Ishikawa (cell line): Measurements from ENCODE around the gene ZNF787.

Experiments
- CEBPB ChIP-seq: IDR thresholded peaks from 2 replicates; pipeline ENCODE4 v1.6.1; 2012
- CREB1 ChIP-seq: IDR thresholded peaks from 2 replicates; pipeline ENCODE4 v1.6.1; 2012; ENCODE audit warnings: low read depth
- EGR1 ChIP-seq: IDR thresholded peaks from 2 replicates; pipeline ENCODE4 v1.6.1; 2012
- EP300 ChIP-seq: IDR thresholded peaks from 2 replicates; pipeline ENCODE4 v1.6.1; 2012; ENCODE audit warnings: borderline replicate concordance
- FOXM1 ChIP-seq: IDR thresholded peaks from 2 replicates; pipeline ENCODE4 v1.6.1; 2012; ENCODE audit warnings: low read depth, borderline replicate concordance
- MAX ChIP-seq: IDR thresholded peaks from 2 replicates; pipeline ENCODE4 v1.6.1; 2012
- NFIC ChIP-seq: IDR thresholded peaks from 2 replicates; pipeline ENCODE4 v1.6.1; 2012
- RAD21 ChIP-seq: IDR thresholded peaks from 2 replicates; pipeline ENCODE4 v1.6.1; 2012; ENCODE audit warnings: low read depth
- TAF1 ChIP-seq: IDR thresholded peaks from 2 replicates; pipeline ENCODE4 v1.6.1; 2012; ENCODE audit warnings: low read depth, mild to moderate bottlenecking
- TCF12 ChIP-seq: IDR thresholded peaks from 2 replicates; pipeline ENCODE4 v1.6.1; 2012; ENCODE audit warnings: low read depth
- YY1 ChIP-seq: IDR thresholded peaks from 2 replicates; pipeline ENCODE4 v1.6.1; 2012; ENCODE audit warnings: low read depth
- ZBTB7A ChIP-seq: IDR thresholded peaks from 2 replicates; pipeline ENCODE4 v1.6.1; 2012; ENCODE audit warnings: low read depth
- TF ChIP-seq, protein P1 (sequence below): IDR thresholded peaks from 2 replicates; pipeline ENCODE4 v1.6.1; 2012; ENCODE audit warnings: low read depth, mild to moderate bottlenecking
- TF ChIP-seq, protein P2 (sequence below): IDR thresholded peaks from 2 replicates; pipeline ENCODE4 v1.6.1; 2012

The ZNF787 gene

DNA sequence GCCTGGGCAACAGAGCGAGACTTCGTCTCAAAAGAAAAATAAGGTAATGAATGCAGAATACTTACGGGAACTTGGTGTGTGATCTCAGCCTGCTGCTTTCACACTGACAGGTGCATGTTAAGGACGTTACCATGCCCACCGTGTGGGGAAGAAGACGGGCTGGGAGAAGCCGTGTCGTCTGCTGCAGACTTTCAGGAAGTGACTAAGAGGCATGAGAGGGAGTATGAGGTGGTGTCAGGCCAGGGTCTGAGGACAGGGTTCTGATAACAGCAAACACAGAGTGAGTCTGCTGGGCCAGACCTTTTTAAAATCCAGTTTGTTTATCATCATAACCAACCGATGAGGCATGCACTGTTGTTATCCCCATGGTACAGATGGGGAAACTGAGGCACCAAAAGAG is 41.2 kb upstream of the ZNF787 start:
- TF ChIP-seq NFIC (no peak), CREB1 (no peak), TCF12 (no peak), FOXM1 (no peak)
- TF ChIP-seq, protein P1, sequence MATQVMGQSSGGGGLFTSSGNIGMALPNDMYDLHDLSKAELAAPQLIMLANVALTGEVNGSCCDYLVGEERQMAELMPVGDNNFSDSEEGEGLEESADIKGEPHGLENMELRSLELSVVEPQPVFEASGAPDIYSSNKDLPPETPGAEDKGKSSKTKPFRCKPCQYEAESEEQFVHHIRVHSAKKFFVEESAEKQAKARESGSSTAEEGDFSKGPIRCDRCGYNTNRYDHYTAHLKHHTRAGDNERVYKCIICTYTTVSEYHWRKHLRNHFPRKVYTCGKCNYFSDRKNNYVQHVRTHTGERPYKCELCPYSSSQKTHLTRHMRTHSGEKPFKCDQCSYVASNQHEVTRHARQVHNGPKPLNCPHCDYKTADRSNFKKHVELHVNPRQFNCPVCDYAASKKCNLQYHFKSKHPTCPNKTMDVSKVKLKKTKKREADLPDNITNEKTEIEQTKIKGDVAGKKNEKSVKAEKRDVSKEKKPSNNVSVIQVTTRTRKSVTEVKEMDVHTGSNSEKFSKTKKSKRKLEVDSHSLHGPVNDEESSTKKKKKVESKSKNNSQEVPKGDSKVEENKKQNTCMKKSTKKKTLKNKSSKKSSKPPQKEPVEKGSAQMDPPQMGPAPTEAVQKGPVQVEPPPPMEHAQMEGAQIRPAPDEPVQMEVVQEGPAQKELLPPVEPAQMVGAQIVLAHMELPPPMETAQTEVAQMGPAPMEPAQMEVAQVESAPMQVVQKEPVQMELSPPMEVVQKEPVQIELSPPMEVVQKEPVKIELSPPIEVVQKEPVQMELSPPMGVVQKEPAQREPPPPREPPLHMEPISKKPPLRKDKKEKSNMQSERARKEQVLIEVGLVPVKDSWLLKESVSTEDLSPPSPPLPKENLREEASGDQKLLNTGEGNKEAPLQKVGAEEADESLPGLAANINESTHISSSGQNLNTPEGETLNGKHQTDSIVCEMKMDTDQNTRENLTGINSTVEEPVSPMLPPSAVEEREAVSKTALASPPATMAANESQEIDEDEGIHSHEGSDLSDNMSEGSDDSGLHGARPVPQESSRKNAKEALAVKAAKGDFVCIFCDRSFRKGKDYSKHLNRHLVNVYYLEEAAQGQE, result no peak
- TF ChIP-seq, protein P2, sequence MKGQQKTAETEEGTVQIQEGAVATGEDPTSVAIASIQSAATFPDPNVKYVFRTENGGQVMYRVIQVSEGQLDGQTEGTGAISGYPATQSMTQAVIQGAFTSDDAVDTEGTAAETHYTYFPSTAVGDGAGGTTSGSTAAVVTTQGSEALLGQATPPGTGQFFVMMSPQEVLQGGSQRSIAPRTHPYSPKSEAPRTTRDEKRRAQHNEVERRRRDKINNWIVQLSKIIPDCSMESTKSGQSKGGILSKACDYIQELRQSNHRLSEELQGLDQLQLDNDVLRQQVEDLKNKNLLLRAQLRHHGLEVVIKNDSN, result no peak

DNA sequence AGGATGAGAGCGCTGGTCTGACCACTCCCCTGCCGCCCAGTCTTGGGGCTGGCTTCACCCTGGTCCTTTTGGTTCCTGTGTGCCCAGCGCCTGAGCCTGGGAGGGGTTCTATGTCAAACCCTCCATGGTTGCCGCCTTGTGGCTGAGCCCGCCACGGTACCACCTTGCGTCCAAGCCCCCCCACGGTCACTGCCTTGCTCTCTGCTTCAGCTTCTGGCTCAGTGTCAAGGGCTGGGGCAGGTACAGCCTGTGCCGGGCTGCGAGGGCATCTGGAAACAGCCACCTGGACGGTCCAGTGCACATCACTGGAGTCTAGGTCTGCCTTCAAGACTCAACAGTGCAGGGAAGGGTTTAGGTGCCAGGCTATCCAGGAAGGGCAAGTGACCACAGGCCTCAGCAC is 40.4 kb upstream of the ZNF787 start:
- TF ChIP-seq, protein P1, result peak; percentile 46
- TF ChIP-seq EGR1, result no peak
- TF ChIP-seq RAD21, result no peak
- no peak for TF ChIP-seq TAF1
- TF ChIP-seq FOXM1, result no peak

- no peak for TF ChIP-seq RAD21
- no peak for TF ChIP-seq NFIC
- TF ChIP-seq MAX, result no peak
- no peak for TF ChIP-seq EP300
- TF ChIP-seq TCF12, result no peak
- no peak for TF ChIP-seq CEBPB
- no peak for TF ChIP-seq ZBTB7A
- TF ChIP-seq YY1, result no peak
- TF ChIP-seq TAF1, result no peak
Observed at GRCh38 chr19:56159622-56160271, 38.7 kb upstream of the ZNF787 start.

DNA sequence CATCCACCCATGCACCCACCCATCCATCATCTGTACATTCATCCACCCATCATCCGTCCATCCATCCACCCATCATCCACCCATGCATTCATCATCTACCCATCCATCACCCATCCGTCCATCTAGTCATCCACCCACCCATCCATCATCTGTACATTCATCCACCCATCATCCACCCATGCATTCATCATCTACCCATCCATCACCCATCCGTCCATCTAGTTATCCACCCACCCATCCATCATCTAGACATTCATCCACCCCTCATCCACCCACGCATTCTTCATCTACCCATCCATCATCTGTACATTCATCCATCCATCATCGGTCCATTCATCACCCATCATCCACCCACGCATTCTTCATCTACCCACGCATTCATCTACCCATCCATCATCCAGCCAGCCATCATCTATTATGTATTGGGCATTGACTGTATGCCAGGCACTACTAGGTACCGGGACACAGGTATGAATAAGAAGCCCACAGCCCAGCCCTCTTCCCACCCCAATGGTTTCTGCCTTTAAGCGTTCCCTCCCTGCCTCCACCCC is 38.0 kb upstream of the ZNF787 start:
- TF ChIP-seq EGR1, result peak; percentile 41; the same call in 1 of the 2 replicates
- TF ChIP-seq EP300, result no peak

- no peak for TF ChIP-seq ZBTB7A
- no peak for TF ChIP-seq CEBPB
- no peak for TF ChIP-seq TAF1
- no peak for TF ChIP-seq FOXM1
- no peak for TF ChIP-seq MAX
- TF ChIP-seq, protein P1, result no peak
- TF ChIP-seq, protein P2, result no peak
- TF ChIP-seq EGR1, result no peak
- TF ChIP-seq NFIC, result no peak
Observed at GRCh38 chr19:56158170-56158757, 37.2 kb upstream of the ZNF787 start.
